Measurements from ENCODE around the gene ABCA8.

Gene ABCA8

GRCh38 chr17:68853036-68853435 lies 102.2 kb downstream of the ABCA8 start:
- no peak for DNase-seq (ENCODE audit: low read depth)
- H3K4me3 ChIP-seq (ENCODE audit: low read length): no peak overlapping the region
- TF ChIP-seq CTCF (conservative IDR thresholded peaks at IDR 0.05; ENCODE audit: low read depth, low read length): no peak

- H3K4me3 ChIP-seq (ENCODE audit: low read length): no peak overlapping the region
- DNase-seq (ENCODE audit: low read depth): no peak
- TF ChIP-seq CTCF (conservative IDR thresholded peaks at IDR 0.05; ENCODE audit: low read depth, low read length): no peak
Observed at GRCh38 chr17:68851890-68852289, 103.3 kb downstream of the ABCA8 start.

GRCh38 chr17:68850749-68851510 lies 104.3 kb downstream of the ABCA8 start:
- H3K4me3 ChIP-seq (ENCODE audit: low read length): no peak overlapping the region
- DNase-seq (ENCODE audit: low read depth): no peak
- no peak for TF ChIP-seq CTCF (conservative IDR thresholded peaks at IDR 0.05; ENCODE audit: low read depth, low read length)

- TF ChIP-seq CTCF (conservative IDR thresholded peaks at IDR 0.05; ENCODE audit: low read depth, low read length): no peak
- no peak for DNase-seq (ENCODE audit: low read depth)
Observed at GRCh38 chr17:68849673-68850610, 105.2 kb downstream of the ABCA8 start.

GRCh38 chr17:68847711-68848110 lies 107.5 kb downstream of the ABCA8 start:
- TF ChIP-seq CTCF (conservative IDR thresholded peaks at IDR 0.05; ENCODE audit: low read depth, low read length): no peak
- DNase-seq (ENCODE audit: low read depth): no peak

More at GRCh38 chr17:68849673-68850610, 105.2 kb downstream of the ABCA8 start:
- no peak overlapping the region for H3K4me3 ChIP-seq (ENCODE audit: low read length)

GRCh38 chr17:68843522-68843921 lies 111.7 kb downstream of the ABCA8 start:
- no peak for TF ChIP-seq CTCF (conservative IDR thresholded peaks at IDR 0.05; ENCODE audit: low read depth, low read length)
- DNase-seq (ENCODE audit: low read depth): no peak
- no peak overlapping the region for H3K4me3 ChIP-seq (ENCODE audit: low read length)

More at GRCh38 chr17:68847711-68848110, 107.5 kb downstream of the ABCA8 start:
- H3K4me3 ChIP-seq (ENCODE audit: low read length): no peak overlapping the region
